ENCODE results near the gene ESYT2. TPM values are rescaled to one million over a fixed set of nuclear protein-coding genes. Genes with fewer than 3 reads are reported as not detected.

ESYT2 gene
- total RNA-seq, 2 donors from 2014 or later, result 30.7 to 36.9 TPM

DNA sequence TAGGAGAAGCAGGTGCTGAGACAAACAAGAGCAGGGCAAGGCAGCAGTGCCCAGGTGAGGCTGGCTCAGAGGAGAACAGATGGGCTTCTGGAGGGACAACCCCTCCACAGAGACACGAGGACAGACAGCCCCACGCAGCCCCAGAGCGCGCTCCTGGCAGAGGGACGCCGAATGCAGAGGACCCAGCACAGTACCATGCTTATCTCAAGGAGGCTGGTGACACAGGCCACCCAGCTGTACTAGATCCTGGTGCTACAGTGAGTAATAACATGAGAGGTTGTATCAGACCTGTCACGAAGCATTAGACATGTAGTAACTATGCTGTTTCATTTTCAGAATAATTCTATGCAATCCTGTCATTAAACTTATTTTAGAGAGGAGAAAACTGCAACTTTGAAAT lies 64.3 kb downstream of the ESYT2 start:
- DNase-seq, result no peak
- Histone ChIP-seq H3K27me3 (ENCODE audit: control insufficient read depth, insufficient read depth, low read length, poor library complexity, severe bottlenecking) (no peaks in the 10 kb centered on the region), H3K9ac (ENCODE audit: extremely low read depth, low read length, poor library complexity, severe bottlenecking) (no peak overlapping the region), H3K4me3 (ENCODE audit: low read length) (no peak overlapping the region), H3K4me1 (ENCODE audit: control insufficient read depth, insufficient read depth, low read length) (no peaks in the 10 kb centered on the region), H3K27ac (ENCODE audit: low read depth, low read length) (no peak overlapping the region), H3K36me3 (ENCODE audit: control insufficient read depth, insufficient read depth, low read length) (peaks cover 49% of the 10 kb centered on the region), H3K9me3 (ENCODE audit: control insufficient read depth, low read length) (no peaks in the 10 kb centered on the region)
- H3K4me1 Mint-ChIP-seq, result no peaks in the 10 kb centered on the region
- H3K27ac Mint-ChIP-seq, result peak overlapping the region; percentile 59
- TF ChIP-seq, protein P1, sequence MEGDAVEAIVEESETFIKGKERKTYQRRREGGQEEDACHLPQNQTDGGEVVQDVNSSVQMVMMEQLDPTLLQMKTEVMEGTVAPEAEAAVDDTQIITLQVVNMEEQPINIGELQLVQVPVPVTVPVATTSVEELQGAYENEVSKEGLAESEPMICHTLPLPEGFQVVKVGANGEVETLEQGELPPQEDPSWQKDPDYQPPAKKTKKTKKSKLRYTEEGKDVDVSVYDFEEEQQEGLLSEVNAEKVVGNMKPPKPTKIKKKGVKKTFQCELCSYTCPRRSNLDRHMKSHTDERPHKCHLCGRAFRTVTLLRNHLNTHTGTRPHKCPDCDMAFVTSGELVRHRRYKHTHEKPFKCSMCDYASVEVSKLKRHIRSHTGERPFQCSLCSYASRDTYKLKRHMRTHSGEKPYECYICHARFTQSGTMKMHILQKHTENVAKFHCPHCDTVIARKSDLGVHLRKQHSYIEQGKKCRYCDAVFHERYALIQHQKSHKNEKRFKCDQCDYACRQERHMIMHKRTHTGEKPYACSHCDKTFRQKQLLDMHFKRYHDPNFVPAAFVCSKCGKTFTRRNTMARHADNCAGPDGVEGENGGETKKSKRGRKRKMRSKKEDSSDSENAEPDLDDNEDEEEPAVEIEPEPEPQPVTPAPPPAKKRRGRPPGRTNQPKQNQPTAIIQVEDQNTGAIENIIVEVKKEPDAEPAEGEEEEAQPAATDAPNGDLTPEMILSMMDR (conservative IDR thresholded peaks at IDR 0.05), result no peak
- no peaks in the 10 kb centered on the region for H3K9me3 Mint-ChIP-seq
- no peak overlapping the region for H3K4me3 Mint-ChIP-seq
- H3K27me3 Mint-ChIP-seq (ENCODE audit: insufficient read depth), result no peaks in the 10 kb centered on the region
- WGBS, 2 experiments (ENCODE audit: insufficient coverage in 1 of 2, insufficient read length in 1 of 2), result 97 to 98% methylated on average over 7 of the region's 7 CpGs
- H3K36me3 Mint-ChIP-seq (ENCODE audit: low read depth), result peaks cover 45% of the 10 kb centered on the region

DNA sequence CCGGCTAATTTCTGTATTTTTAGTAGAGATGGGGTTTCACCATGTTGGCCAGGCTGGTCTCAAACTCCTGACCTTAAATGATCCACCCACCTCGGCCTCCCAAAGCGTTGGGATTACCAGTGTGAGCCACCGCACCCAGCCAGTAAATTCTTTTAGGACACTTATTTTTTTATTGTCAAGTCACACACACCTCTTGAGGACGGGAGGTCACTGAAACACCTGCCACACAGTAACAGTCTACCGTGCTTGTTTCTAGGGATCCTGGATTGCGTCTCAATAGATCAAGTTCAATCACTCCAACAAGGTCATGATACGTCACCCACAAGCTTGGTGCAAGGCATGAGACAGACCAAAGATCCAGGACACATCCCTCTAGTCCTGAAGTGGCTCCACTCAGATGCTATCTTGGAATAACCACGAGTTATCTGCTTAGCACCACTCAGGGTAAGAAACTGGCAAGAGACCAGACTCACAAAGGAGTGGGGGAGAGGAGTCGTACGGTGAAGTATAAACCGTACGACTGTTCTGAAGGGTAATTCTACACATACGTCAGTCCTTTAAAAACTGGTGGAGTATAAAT lies 65.8 kb downstream of the ESYT2 start:
- DNase-seq, result no peak
- Histone ChIP-seq H3K36me3 (ENCODE audit: control insufficient read depth, insufficient read depth, low read length) (peaks cover 64% of the 10 kb centered on the region), H3K9ac (ENCODE audit: extremely low read depth, low read length, poor library complexity, severe bottlenecking) (no peak overlapping the region), H3K4me3 (ENCODE audit: low read length) (no peak overlapping the region), H3K9me3 (ENCODE audit: control insufficient read depth, low read length) (no peaks in the 10 kb centered on the region), H3K27ac (ENCODE audit: low read depth, low read length) (no peak overlapping the region), H3K27me3 (ENCODE audit: control insufficient read depth, insufficient read depth, low read length, poor library complexity, severe bottlenecking) (no peaks in the 10 kb centered on the region), H3K4me1 (ENCODE audit: control insufficient read depth, insufficient read depth, low read length) (no peaks in the 10 kb centered on the region)
- Mint-ChIP-seq H3K4me3 (no peak overlapping the region), H3K4me1 (no peaks in the 10 kb centered on the region), H3K27ac (no peak overlapping the region), H3K9me3 (no peaks in the 10 kb centered on the region), H3K36me3 (ENCODE audit: low read depth) (peaks cover 57% of the 10 kb centered on the region), H3K27me3 (ENCODE audit: insufficient read depth) (no peaks in the 10 kb centered on the region)
- TF ChIP-seq, protein P1 (conservative IDR thresholded peaks at IDR 0.05), result no peak
- WGBS, 2 experiments (ENCODE audit: insufficient coverage in 1 of 2, insufficient read length in 1 of 2), result 94 to 97% methylated on average over 12 to 14 of the region's 14 CpGs

DNA sequence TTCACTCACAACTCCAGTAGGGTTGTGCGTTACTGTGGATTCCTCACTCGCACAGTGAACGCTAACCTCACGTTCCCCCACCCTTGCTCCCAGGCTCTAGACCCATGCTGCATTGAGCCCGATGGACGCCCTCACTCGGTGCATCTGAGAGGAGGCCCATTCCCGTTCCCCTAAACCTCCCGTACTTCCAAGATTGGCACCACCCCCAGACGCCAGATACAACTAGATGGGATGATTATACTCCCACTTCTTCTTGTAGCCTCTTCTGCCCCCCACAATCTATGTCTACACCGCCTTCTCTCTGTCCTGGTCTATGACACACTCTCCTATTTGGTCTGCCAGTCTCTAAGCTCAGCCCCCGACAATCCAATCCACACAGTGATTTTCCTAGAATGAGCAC lies 67.4 kb downstream of the ESYT2 start:
- Histone ChIP-seq H3K36me3 (ENCODE audit: control insufficient read depth, insufficient read depth, low read length) (peaks cover 72% of the 10 kb centered on the region), H3K9me3 (ENCODE audit: control insufficient read depth, low read length) (no peaks in the 10 kb centered on the region), H3K9ac (ENCODE audit: extremely low read depth, low read length, poor library complexity, severe bottlenecking) (no peak overlapping the region), H3K4me3 (ENCODE audit: low read length) (no peak overlapping the region), H3K4me1 (ENCODE audit: control insufficient read depth, insufficient read depth, low read length) (no peaks in the 10 kb centered on the region), H3K27ac (ENCODE audit: low read depth, low read length) (no peak overlapping the region), H3K27me3 (ENCODE audit: control insufficient read depth, insufficient read depth, low read length, poor library complexity, severe bottlenecking) (no peaks in the 10 kb centered on the region)
- Mint-ChIP-seq H3K36me3 (ENCODE audit: low read depth) (peaks cover 66% of the 10 kb centered on the region), H3K27me3 (ENCODE audit: insufficient read depth) (no peaks in the 10 kb centered on the region), H3K27ac (peak overlapping the region; percentile 44), H3K4me3 (no peak overlapping the region), H3K4me1 (no peaks in the 10 kb centered on the region), H3K9me3 (no peaks in the 10 kb centered on the region)
- TF ChIP-seq, protein P1 (conservative IDR thresholded peaks at IDR 0.05), result no peak
- WGBS, 2 experiments (ENCODE audit: insufficient coverage in 1 of 2, insufficient read length in 1 of 2), result 92% methylated on average over 11 to 12 of the region's 12 CpGs
- no peak for DNase-seq
